PC-9 (cell line): Measurements from ENCODE around the gene CTNND1.

Experiments
- EZH2 ChIP-seq: fragments of 200-600 bp; sonication (generic); IDR thresholded peaks from 2 replicates; pipeline ENCODE4 v1.8.0; 2017; ENCODE audit warnings: antibody characterized with exemption, low read depth
- TF ChIP-seq, protein P1 (sequence below): fragments of 200-600 bp; sonication (generic); conservative IDR thresholded peaks from 2 replicates; pipeline ENCODE4 v1.6.1; 2017; ENCODE audit warnings: mixed run types, antibody characterized with exemption, mild to moderate bottlenecking, moderate library complexity

- TF ChIP-seq, protein P1, sequence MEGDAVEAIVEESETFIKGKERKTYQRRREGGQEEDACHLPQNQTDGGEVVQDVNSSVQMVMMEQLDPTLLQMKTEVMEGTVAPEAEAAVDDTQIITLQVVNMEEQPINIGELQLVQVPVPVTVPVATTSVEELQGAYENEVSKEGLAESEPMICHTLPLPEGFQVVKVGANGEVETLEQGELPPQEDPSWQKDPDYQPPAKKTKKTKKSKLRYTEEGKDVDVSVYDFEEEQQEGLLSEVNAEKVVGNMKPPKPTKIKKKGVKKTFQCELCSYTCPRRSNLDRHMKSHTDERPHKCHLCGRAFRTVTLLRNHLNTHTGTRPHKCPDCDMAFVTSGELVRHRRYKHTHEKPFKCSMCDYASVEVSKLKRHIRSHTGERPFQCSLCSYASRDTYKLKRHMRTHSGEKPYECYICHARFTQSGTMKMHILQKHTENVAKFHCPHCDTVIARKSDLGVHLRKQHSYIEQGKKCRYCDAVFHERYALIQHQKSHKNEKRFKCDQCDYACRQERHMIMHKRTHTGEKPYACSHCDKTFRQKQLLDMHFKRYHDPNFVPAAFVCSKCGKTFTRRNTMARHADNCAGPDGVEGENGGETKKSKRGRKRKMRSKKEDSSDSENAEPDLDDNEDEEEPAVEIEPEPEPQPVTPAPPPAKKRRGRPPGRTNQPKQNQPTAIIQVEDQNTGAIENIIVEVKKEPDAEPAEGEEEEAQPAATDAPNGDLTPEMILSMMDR = no peak
- no peak for TF ChIP-seq EZH2
These were observed 25.5 kb downstream of the CTNND1 start for GRCh38 chr11:57787006-57787604.
